ENCODE measurements around the gene ODF4. TPM values are rescaled to one million over a fixed set of nuclear protein-coding genes. Genes with fewer than 3 reads are reported as not detected.

Gene ODF4
- total RNA-seq, 4 donors from 2014 or later, result not detected

DNA sequence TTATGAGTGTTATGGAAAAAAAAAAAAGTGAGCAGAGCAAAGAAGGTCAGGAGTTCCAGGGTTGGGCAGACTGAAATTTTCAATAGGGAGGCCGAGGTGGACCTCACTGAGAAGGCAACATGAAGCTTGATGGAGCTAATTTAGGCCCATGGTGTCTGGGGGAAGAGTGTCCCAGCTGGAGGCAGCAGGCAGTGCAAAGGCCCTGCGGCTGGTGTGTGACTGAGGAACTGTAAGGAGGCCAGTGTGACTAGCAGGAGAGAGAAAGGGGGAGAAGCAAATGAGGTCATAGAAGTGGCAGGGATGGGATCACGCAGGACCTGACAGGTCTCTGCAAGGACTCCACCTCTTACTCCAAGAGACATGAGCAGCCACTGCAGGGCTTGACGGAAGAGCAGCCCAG, 19.4 kb upstream of the ODF4 start:
- peaks cover 0 to 9% of the 10 kb centered on the region in 2 donors for H3K27me3 ChIP-seq
- H3K9me3 ChIP-seq, result no peaks in the 10 kb centered on the region
- DNase-seq, result no peak
- no peak for TF ChIP-seq POLR2A (IDR thresholded peaks at IDR 0.05)
- TF ChIP-seq, protein P1, sequence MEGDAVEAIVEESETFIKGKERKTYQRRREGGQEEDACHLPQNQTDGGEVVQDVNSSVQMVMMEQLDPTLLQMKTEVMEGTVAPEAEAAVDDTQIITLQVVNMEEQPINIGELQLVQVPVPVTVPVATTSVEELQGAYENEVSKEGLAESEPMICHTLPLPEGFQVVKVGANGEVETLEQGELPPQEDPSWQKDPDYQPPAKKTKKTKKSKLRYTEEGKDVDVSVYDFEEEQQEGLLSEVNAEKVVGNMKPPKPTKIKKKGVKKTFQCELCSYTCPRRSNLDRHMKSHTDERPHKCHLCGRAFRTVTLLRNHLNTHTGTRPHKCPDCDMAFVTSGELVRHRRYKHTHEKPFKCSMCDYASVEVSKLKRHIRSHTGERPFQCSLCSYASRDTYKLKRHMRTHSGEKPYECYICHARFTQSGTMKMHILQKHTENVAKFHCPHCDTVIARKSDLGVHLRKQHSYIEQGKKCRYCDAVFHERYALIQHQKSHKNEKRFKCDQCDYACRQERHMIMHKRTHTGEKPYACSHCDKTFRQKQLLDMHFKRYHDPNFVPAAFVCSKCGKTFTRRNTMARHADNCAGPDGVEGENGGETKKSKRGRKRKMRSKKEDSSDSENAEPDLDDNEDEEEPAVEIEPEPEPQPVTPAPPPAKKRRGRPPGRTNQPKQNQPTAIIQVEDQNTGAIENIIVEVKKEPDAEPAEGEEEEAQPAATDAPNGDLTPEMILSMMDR (IDR thresholded peaks at IDR 0.05), result no peak
- no peaks in the 10 kb centered on the region for H3K4me1 ChIP-seq
- no peak overlapping the region for H3K27ac ChIP-seq
- H3K4me3 ChIP-seq, result no peak overlapping the region
- H3K36me3 ChIP-seq, result no peaks in the 10 kb centered on the region

DNA sequence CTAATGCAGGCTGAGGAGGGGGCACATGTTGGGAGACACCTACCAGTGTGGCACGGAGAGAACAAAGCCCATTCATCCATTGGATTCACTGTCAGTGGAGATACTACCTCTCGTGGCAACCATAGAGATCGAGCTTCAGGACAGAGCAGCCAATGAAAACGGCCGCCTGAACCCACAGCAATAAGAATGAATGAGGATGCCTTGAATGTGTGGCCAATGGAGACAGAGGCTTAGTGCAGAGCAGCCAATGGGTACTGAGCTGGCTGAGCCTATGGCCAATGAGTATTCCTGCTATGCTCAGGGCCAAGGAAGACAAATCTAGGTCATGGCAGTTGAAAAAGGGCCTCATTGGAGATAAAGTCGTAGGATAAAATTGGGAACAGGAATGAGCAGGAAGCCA, 18.6 kb upstream of the ODF4 start:
- Histone ChIP-seq H3K4me1 (peaks cover 0 to 2% (median 0%) of the 10 kb centered on the region in 4 donors), H3K9me3 (no peaks in the 10 kb centered on the region), H3K36me3 (no peaks in the 10 kb centered on the region), H3K27me3 (peaks cover 0 to 1% of the 10 kb centered on the region in 2 donors), H3K4me3 (no peak overlapping the region), H3K27ac (no peak overlapping the region)
- TF ChIP-seq, protein P1 (IDR thresholded peaks at IDR 0.05), result no peak
- TF ChIP-seq POLR2A (IDR thresholded peaks at IDR 0.05), result no peak
- DNase-seq, result no peak

DNA sequence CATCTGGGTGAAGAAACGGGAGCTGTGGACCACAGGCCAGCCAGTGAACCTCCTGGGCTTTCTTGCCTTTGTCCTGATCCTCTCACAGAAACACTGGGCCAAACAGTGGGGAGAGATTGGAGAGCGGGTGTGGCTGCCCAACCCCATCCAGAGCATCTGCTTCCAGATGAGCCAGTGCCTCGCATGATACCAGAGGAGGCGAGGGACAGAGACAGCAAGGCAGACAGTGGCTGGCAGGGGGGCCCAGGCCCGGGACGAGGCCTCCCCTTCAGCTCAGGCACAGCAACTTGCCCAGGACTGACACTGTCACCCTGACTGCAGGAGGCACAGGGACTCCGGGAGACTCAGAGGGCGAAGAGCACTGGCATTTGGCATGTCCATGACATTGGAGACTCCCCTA, 17.6 kb upstream of the ODF4 start:
- H3K4me1 ChIP-seq, result peaks cover 0 to 9% (median 1%) of the 10 kb centered on the region in 4 donors
- no peak overlapping the region for H3K4me3 ChIP-seq
- DNase-seq, result no peak
- H3K27ac ChIP-seq, result no peak overlapping the region
- no peaks in the 10 kb centered on the region for H3K9me3 ChIP-seq
- TF ChIP-seq, protein P1 (IDR thresholded peaks at IDR 0.05), result no peak
- H3K36me3 ChIP-seq, result no peaks in the 10 kb centered on the region
- peaks cover 0 to 2% of the 10 kb centered on the region in 2 donors for H3K27me3 ChIP-seq

- H3K27me3 ChIP-seq, result peaks cover 0 to 5% of the 10 kb centered on the region in 2 donors
- DNase-seq, result no peak
- H3K27ac ChIP-seq, result no peak overlapping the region
- no peaks in the 10 kb centered on the region for H3K36me3 ChIP-seq
- H3K4me3 ChIP-seq, result no peak overlapping the region
- TF ChIP-seq, protein P1 (IDR thresholded peaks at IDR 0.05), result no peak
- no peak for TF ChIP-seq POLR2A (IDR thresholded peaks at IDR 0.05)
- no peaks in the 10 kb centered on the region for H3K9me3 ChIP-seq
- peaks cover 0 to 14% (median 2%) of the 10 kb centered on the region in 4 donors for H3K4me1 ChIP-seq
These were observed 15.5 kb upstream of the ODF4 start for GRCh38 chr17:8324132-8324531.

GRCh38 chr17:8324923-8325322, 14.7 kb upstream of the ODF4 start:
- no peaks in the 10 kb centered on the region for H3K36me3 ChIP-seq
- H3K27me3 ChIP-seq, result peaks cover 0 to 5% of the 10 kb centered on the region in 2 donors
- H3K4me1 ChIP-seq, result peaks cover 0 to 14% (median 2%) of the 10 kb centered on the region in 4 donors
- TF ChIP-seq POLR2A (IDR thresholded peaks at IDR 0.05), result no peak
- TF ChIP-seq, protein P1 (IDR thresholded peaks at IDR 0.05), result no peak
- no peak overlapping the region for H3K27ac ChIP-seq
- no peak for DNase-seq
- no peaks in the 10 kb centered on the region for H3K9me3 ChIP-seq
- no peak overlapping the region for H3K4me3 ChIP-seq

Measured in Peyer's patch (tissue), 4 donors.